Immature natural killer cell (primary cell): ENCODE measurements around the gene SH2D7. TPM values are rescaled to one million over a fixed set of nuclear protein-coding genes. Genes with fewer than 3 reads are reported as not detected.
A peak's percentile ranks its signal among the peaks of the same experiment; 100 is the strongest.

Experiments used
- DNase-seq, 3 donors: peaks; one replicate each; pipeline ENCODE4 v3.0.0; 2022; ENCODE audit warnings: mixed read lengths in 1 of 3
- H3K27ac Mint-ChIP-seq, 6 donors: one replicate each; pipeline ENCODE4 v1.8.0; 2020; ENCODE audit warnings: mixed read lengths in 6 of 6, mild to moderate bottlenecking in 5 of 6, inconsistent platforms in 4 of 6, moderate library complexity in 3 of 6
- H3K27me3 Mint-ChIP-seq, 3 donors: one replicate each; pipeline ENCODE4 v1.8.0; 2020 to 2021; ENCODE audit warnings: low read depth in 3 of 3, mild to moderate bottlenecking in 3 of 3, mixed read lengths in 3 of 3, moderate library complexity in 3 of 3, inconsistent platforms in 1 of 3
- H3K36me3 Mint-ChIP-seq, 3 donors: one replicate each; pipeline ENCODE4 v1.8.0; 2020; ENCODE audit warnings: mixed read lengths in 3 of 3, inconsistent platforms in 2 of 3, mild to moderate bottlenecking in 2 of 3
- H3K4me1 Mint-ChIP-seq, 2 donors: one replicate each; pipeline ENCODE4 v1.8.0; 2020; ENCODE audit warnings: inconsistent platforms in 2 of 2, mild to moderate bottlenecking in 2 of 2, mixed read lengths in 2 of 2, moderate library complexity in 1 of 2
- H3K4me3 Mint-ChIP-seq, 5 donors: one replicate each; pipeline ENCODE4 v1.8.0; 2020; ENCODE audit warnings: mild to moderate bottlenecking in 5 of 5, mixed read lengths in 5 of 5, inconsistent platforms in 3 of 5, moderate library complexity in 3 of 5
- H3K9me3 Mint-ChIP-seq, 6 donors: one replicate each; pipeline ENCODE4 v1.8.0; 2020; ENCODE audit warnings: mild to moderate bottlenecking in 6 of 6, mixed read lengths in 6 of 6, inconsistent platforms in 4 of 6, moderate library complexity in 3 of 6
- polyA plus RNA-seq, 3 donors: library from polyadenylated mRNA; unstranded; fragments of 300-500 nt; fragmentation: Illumina TruSeq; gene quantifications; one replicate each; pipeline ENCODE4 v1.2.3, GENCODE V29; 2021

The SH2D7 gene
- polyA plus RNA-seq, 3 donors from 2014 or later = not detected

GRCh38 chr15:78054518-78054917, 37.8 kb upstream of the SH2D7 start:
- DNase-seq = no peak
- H3K27ac Mint-ChIP-seq = peak overlapping the region in 5 of 6 donors; percentile 84 to 99 (median 90)
- peak overlapping the region in 2 of 5 donors; percentile 55 to 77 for H3K4me3 Mint-ChIP-seq
- H3K4me1 Mint-ChIP-seq = peaks cover 77 to 97% of the 10 kb centered on the region in 2 donors
- H3K27me3 Mint-ChIP-seq = peaks cover 0 to 13% (median 0%) of the 10 kb centered on the region in 3 donors
- H3K9me3 Mint-ChIP-seq = no peaks in the 10 kb centered on the region
- H3K36me3 Mint-ChIP-seq = peaks cover 0 to 7% (median 3%) of the 10 kb centered on the region in 3 donors

DNA sequence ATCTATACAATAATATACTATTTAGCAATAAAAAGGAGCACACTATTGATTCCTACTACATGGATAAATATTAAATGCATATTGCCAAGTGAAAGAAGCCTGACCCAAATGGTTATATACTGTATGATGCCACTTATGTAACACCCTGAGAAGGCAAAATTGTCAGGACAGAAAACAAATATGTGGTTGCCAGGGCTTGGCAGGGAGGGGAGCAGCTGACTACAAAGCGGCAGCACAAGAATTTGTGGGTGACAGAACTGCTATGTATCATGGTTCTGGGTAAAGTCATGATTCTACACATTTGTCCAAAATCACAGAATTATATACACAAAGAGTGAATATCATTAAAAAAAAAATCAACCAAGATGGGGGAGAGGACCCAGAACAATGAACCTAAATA, 37.4 kb upstream of the SH2D7 start:
- peak overlapping the region; percentile 79 to 99 (median 90) for H3K27ac Mint-ChIP-seq
- DNase-seq = peak; percentile 57 to 72 (median 59)
- H3K27me3 Mint-ChIP-seq = peaks cover 0 to 9% (median 0%) of the 10 kb centered on the region in 3 donors
- no peaks in the 10 kb centered on the region for H3K9me3 Mint-ChIP-seq
- H3K4me1 Mint-ChIP-seq = peaks cover 73 to 92% of the 10 kb centered on the region in 2 donors
- peak overlapping the region; percentile 23 to 77 (median 67) for H3K4me3 Mint-ChIP-seq
- H3K36me3 Mint-ChIP-seq = peaks cover 0 to 7% (median 3%) of the 10 kb centered on the region in 3 donors

GRCh38 chr15:78055919-78056713, 36.2 kb upstream of the SH2D7 start:
- Mint-ChIP-seq H3K27ac (peak overlapping the region; percentile 84 to 99 (median 90)), H3K27me3 (peaks cover 0 to 4% (median 0%) of the 10 kb centered on the region in 3 donors), H3K36me3 (peaks cover 0 to 7% (median 3%) of the 10 kb centered on the region in 3 donors), H3K9me3 (no peaks in the 10 kb centered on the region), H3K4me1 (peaks cover 61 to 81% of the 10 kb centered on the region in 2 donors), H3K4me3 (peak overlapping the region; percentile 15 to 77 (median 65))
- no peak for DNase-seq

DNA sequence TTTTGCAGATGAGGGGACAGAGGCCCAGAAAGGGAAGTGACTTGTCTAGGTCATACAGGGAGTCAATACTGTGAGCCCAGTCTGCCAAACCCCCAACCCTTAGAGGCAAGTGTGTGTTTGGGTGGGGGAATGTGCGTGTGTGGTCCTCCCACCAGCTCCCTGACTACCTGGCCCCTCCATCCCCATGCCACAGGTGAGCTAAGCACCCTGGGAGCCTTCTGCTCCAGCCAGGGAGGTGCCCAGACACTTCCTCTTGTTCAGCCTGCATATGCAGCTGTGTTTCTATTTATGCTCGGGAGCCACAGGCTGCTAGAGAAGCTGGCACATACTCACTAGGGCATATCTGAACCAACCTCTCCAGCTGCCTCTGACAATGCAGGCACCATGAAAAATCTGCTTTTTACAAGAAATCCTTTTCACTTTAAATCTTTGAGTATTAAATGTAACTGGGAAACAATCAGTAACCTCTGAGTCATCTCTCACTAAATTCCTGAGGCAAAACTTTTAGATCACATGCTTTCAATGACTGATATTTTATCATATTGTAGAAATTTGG, 35.6 kb upstream of the SH2D7 start:
- Mint-ChIP-seq H3K27me3 (peaks cover 0 to 4% (median 0%) of the 10 kb centered on the region in 3 donors), H3K4me3 (peak overlapping the region in 2 of 5 donors; percentile 11 to 77), H3K36me3 (peaks cover 0 to 7% (median 3%) of the 10 kb centered on the region in 3 donors), H3K9me3 (no peaks in the 10 kb centered on the region), H3K27ac (peak overlapping the region; percentile 67 to 99 (median 84)), H3K4me1 (peaks cover 56 to 78% of the 10 kb centered on the region in 2 donors)
- DNase-seq = no peak

- H3K27me3 Mint-ChIP-seq = peaks cover 0 to 4% (median 0%) of the 10 kb centered on the region in 3 donors
- no peak overlapping the region for H3K4me3 Mint-ChIP-seq
- H3K27ac Mint-ChIP-seq = peak overlapping the region in 3 of 6 donors; percentile 29 to 46 (median 40)
- no peak for DNase-seq
- peaks cover 55 to 78% of the 10 kb centered on the region in 2 donors for H3K4me1 Mint-ChIP-seq
- H3K36me3 Mint-ChIP-seq = peaks cover 0 to 4% (median 0%) of the 10 kb centered on the region in 3 donors
- no peaks in the 10 kb centered on the region for H3K9me3 Mint-ChIP-seq
Observed at GRCh38 chr15:78057803-78058202, 34.6 kb upstream of the SH2D7 start.

- Mint-ChIP-seq H3K27ac (peak overlapping the region in 4 of 6 donors; percentile 19 to 67 (median 36)), H3K9me3 (no peaks in the 10 kb centered on the region), H3K36me3 (no peaks in the 10 kb centered on the region), H3K27me3 (peaks cover 0 to 4% (median 0%) of the 10 kb centered on the region in 3 donors), H3K4me3 (no peak overlapping the region), H3K4me1 (peaks cover 60 to 78% of the 10 kb centered on the region in 2 donors)
- DNase-seq = no peak
Observed at GRCh38 chr15:78058401-78058935, 33.9 kb upstream of the SH2D7 start.

DNA sequence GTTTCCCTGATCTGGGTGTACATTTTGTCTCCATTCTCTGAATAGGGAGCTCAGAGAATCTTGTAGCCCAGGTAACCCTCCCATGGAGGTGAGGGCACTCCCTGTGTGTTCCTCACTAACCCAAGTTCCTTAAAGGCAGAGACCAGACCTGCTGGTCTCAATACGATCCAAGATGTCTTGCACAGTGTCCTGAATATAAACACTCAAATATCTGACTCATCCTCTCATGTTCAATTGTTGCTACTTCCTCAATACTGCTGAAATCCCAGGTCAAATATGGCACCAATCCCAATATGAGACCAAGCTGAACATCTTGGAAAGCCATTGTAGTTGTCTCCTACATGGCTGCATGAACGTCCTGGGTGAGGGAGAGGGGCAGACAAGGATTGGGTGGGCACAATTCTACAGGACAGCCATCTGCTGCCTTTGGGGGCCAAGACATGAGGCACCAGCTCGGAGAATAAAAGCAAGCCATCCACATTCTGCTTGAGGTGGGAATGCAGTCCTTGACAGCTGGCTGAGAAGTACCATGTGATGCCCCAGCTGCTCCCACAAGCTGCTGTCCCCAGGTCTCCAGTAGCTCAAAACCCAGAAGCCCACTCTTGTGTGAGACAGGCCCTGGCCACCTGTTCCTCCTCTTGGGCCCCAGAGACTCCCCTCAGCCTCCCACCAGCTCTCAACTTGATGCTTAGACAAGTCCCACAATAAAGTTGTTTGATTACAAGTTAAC, 33.1 kb upstream of the SH2D7 start:
- Mint-ChIP-seq H3K27me3 (peaks cover 0 to 4% (median 0%) of the 10 kb centered on the region in 3 donors), H3K36me3 (no peaks in the 10 kb centered on the region), H3K9me3 (no peaks in the 10 kb centered on the region), H3K27ac (peak overlapping the region; percentile 2 to 67 (median 30)), H3K4me3 (no peak overlapping the region), H3K4me1 (peaks cover 55 to 70% of the 10 kb centered on the region in 2 donors)
- no peak for DNase-seq

DNA sequence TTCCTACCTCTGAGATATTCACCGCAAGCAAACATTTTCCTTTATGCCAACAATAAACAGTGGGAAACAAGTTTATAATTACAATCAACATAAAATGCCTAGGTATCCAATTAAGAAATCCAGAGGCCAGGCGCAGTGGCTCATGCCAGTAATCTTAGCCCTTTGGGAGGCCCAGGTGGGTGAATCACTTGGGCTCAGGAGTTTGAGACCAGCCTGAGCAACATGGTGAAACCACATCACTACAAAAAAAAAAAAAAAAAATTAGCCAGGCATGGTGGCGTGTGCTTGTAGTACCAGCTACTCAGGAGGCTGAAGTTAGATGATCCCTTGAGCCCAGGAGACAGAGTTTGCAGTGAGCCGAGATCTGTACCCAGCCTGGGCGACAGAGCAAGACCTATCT, 32.1 kb upstream of the SH2D7 start:
- H3K27me3 Mint-ChIP-seq = peaks cover 0 to 4% (median 0%) of the 10 kb centered on the region in 3 donors
- no peak overlapping the region for H3K4me3 Mint-ChIP-seq
- DNase-seq = no peak
- no peaks in the 10 kb centered on the region for H3K36me3 Mint-ChIP-seq
- no peaks in the 10 kb centered on the region for H3K9me3 Mint-ChIP-seq
- H3K27ac Mint-ChIP-seq = peak overlapping the region in 3 of 6 donors; percentile 7 to 37 (median 19)
- H3K4me1 Mint-ChIP-seq = peaks cover 46 to 61% of the 10 kb centered on the region in 2 donors

DNA sequence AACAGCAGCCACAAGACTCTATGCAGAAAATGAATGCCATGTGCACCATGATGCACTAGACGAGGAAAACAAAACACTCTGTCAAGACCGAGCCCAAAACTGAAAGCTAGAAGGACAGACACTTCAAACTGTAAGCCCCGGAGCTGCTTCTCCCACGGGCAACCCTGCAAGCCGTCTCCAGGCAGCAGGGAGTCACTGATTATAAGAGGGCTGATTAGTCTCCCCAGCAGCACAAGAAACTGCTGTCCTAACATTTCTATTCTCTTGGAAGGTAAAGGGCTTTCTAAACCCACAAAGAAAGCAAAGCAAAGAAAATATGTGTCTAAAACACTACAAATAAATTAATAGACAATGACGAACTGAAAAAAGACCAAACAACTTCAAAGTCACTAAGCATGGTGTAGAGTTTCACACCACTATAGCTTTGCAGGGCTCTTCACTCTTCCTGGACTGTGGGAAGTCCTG, 30.4 kb upstream of the SH2D7 start:
- DNase-seq = peak; percentile 51 to 58 (median 56)
- Mint-ChIP-seq H3K9me3 (no peaks in the 10 kb centered on the region), H3K36me3 (no peaks in the 10 kb centered on the region), H3K4me3 (peak overlapping the region; percentile 74 to 90 (median 82)), H3K4me1 (peaks cover 28 to 43% of the 10 kb centered on the region in 2 donors), H3K27me3 (no peaks in the 10 kb centered on the region), H3K27ac (peak overlapping the region in 5 of 6 donors; percentile 93 to 96 (median 94))

DNA sequence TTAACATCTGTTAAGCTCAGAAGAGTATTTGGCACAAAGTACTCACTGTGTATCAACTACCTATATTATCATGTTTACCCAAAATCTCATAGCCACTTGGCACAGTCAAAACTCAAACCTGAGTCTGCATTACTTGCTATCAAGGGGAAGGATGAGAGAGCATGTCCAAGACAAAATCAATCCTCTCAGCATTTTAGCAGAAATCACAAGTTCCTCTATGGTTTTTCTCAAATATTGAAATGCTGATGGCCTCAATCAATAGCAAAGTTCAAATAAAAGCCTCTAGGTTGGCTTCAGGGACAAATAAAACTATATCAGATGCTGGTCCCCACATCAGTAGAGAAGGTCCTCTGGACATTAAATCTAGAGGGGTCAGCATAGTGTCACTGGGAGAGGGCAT, 29.1 kb upstream of the SH2D7 start:
- no peaks in the 10 kb centered on the region for H3K36me3 Mint-ChIP-seq
- H3K27me3 Mint-ChIP-seq = no peaks in the 10 kb centered on the region
- H3K4me3 Mint-ChIP-seq = no peak overlapping the region
- H3K4me1 Mint-ChIP-seq = peaks cover 26 to 34% of the 10 kb centered on the region in 2 donors
- peak overlapping the region in 5 of 6 donors; percentile 81 to 95 (median 94) for H3K27ac Mint-ChIP-seq
- no peak for DNase-seq
- H3K9me3 Mint-ChIP-seq = no peaks in the 10 kb centered on the region

DNA sequence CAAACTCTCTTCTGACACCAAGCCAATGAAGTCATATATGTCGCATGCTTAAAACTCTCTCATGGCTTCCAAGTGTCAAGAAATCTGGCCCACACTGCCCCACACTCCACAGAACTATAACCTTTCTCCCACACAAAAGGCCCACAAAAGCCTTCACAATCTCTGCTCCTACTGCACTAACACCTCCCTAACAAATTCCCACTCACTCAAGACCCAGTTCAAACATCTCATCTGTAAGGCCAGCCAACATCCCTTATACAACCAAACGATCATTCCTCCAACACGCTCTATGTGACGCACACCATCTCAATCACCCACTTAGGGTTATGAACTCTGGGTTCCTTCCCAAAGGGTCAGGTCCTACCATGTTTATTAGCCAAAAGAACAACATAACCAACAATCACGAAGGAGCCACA, 28.4 kb upstream of the SH2D7 start:
- no peaks in the 10 kb centered on the region for H3K36me3 Mint-ChIP-seq
- H3K4me3 Mint-ChIP-seq = no peak overlapping the region
- DNase-seq = no peak
- H3K27ac Mint-ChIP-seq = no peak overlapping the region
- H3K27me3 Mint-ChIP-seq = peaks cover 0 to 2% (median 0%) of the 10 kb centered on the region in 3 donors
- no peaks in the 10 kb centered on the region for H3K9me3 Mint-ChIP-seq
- H3K4me1 Mint-ChIP-seq = peaks cover 21 to 26% of the 10 kb centered on the region in 2 donors

DNA sequence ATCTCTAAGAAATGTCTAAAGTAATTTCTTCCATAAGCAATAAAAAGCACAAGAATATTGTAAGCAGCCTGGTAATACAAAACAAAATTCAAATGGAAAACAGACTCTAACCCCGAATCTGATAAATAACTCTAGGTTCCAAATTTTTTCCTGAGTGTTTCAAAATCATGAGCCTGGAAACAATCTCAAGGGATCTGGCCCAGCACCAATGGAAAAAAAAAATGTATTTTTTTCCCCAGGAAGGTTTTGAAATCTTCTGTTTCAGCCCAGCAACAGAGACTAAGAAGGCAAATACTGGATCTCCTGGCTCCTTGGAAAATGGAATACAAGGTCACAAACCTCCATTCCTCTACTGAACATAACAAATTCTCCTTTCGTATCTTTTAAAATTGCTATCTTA, 27.8 kb upstream of the SH2D7 start:
- H3K27ac Mint-ChIP-seq = no peak overlapping the region
- peaks cover 18 to 22% of the 10 kb centered on the region in 2 donors for H3K4me1 Mint-ChIP-seq
- DNase-seq = no peak
- H3K9me3 Mint-ChIP-seq = no peaks in the 10 kb centered on the region
- H3K36me3 Mint-ChIP-seq = no peaks in the 10 kb centered on the region
- H3K27me3 Mint-ChIP-seq = peaks cover 0 to 4% (median 0%) of the 10 kb centered on the region in 3 donors
- H3K4me3 Mint-ChIP-seq = no peak overlapping the region

DNA sequence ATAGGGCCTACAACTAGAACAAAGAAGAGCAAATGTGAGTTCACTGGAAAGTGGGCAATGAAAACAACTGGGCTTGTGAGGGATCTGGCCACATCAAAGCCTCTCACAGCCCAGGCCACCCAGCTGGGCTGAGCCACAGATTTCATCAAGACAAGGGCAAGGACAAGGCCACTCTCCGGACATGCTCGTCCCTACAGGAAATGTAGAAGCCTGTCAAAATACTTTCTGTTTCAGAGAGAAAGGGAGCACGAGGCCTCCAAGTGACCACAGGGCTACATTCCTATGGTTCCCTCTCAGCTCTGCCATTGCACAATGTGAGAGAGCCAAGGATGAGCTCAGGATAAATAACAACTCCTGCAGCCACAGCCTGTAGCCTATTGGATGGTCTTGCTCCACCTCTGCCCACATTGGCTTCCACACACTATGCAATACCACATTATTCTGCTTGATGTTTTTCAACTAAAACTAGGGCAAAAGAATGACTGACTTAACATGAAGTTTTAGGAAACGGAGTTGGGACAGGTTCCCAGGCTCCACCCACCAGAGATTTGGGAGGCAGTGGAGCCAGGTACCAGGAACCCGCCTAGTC, 27.0 kb upstream of the SH2D7 start:
- no peak overlapping the region for H3K27ac Mint-ChIP-seq

More for the DNA sequence above, 27.0 kb upstream of the SH2D7 start:
- Mint-ChIP-seq H3K36me3 (no peaks in the 10 kb centered on the region), H3K4me1 (peaks cover 18 to 22% of the 10 kb centered on the region in 2 donors), H3K27me3 (peaks cover 0 to 5% (median 2%) of the 10 kb centered on the region in 3 donors), H3K4me3 (no peak overlapping the region), H3K9me3 (no peaks in the 10 kb centered on the region)
- peak in 2 of 3 donors; percentile 30 to 37 for DNase-seq
